Daoy (cell line): ENCODE results near the gene AP3M1. TPM values are rescaled to one million over a fixed set of nuclear protein-coding genes. Genes with fewer than 3 reads are reported as not detected.
"Not testable (repeated sequence)": the region's sequence is repeated elsewhere in the genome, so short reads cannot be mapped to it uniquely, and the experiment has no call there.

ENCODE experiments used
- DNase-seq: peaks from one replicate; pipeline ENCODE4 v3.0.0-alpha.2; 2015; ENCODE audit warnings: low read depth
- total RNA-seq: library from RNA; depleted of rRNA; stranded (reverse); fragments of >200 nt; shearing (Covaris generic); gene quantifications from 2 replicates; pipeline ENCODE4 v1.2.3, GENCODE V29; 2014

Gene AP3M1
- total RNA-seq, 1 experiment from 2014 or later = 20.5 TPM

DNA sequence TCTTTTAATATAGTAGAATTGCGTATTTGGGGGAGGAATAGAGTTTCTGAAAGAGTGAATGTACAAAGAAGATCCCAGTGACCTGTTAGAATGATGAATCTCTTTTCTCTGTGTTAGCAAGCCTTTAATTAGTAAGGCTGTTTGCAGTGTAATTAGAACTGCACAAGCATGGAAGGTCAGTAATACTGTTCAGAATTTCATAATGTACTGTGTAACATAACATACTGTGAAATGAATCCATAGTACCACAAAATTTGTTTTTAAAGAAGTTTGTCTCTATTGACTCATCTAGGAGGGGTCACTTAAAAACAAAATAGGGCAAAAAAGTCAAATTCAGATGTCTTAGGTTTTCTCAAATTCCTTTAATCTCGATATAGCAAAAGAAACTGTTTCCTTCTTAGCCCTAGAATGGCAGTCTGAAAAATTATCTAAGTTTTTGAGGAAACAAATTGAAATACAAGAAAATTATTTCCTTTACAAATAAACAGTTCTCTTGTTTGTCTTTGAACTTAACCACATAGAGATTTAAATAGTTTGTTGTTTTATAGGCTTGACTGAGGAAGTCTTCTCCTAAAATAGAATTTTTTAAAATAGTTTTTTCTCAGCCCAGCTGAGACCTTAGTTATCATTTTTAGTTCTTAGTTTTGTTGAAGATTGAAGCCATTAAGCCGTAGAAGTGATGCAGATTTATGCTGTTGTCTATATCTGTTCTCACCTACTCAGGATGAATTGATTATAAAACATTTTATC is 12.9 kb upstream of the AP3M1 start:
- no peak for DNase-seq

DNA sequence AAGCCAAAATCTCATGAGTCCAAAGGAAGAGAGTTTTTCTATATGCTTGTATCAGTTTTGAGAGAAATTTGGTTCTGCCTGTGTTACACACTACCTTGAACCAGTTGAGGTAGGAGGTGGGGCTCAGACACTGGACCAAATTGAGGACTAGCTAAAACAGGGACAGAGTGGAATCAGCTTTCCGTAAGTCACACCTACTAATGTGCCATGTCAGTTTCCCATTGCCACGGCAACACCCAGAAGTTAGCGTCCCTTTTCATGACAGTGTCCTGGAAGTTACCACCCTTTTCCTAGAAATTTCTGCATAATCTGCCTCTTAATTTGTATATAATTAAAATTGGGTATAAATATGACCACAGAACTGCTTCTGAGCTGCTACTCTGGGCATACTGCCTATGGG is 9.4 kb upstream of the AP3M1 start:
- no peak for DNase-seq

DNA sequence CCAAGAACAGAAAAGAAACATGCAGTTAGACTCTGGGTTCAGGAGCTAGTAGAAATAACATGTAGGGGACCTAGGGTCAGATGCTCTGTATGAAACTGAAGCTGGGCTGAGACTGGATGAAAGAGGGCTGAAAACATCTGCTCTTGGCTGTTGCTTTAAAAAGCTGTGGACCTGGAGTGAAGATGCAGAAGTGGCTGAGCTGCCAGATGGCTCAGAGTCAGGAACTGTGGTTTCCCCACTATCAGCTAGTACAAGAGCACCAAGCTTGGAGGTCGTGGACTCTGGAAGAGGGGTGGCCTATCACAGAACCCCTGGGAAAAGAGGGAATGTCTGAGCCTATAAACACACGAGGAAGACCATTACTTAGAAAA is 6.3 kb upstream of the AP3M1 start:
- no peak for DNase-seq

DNA sequence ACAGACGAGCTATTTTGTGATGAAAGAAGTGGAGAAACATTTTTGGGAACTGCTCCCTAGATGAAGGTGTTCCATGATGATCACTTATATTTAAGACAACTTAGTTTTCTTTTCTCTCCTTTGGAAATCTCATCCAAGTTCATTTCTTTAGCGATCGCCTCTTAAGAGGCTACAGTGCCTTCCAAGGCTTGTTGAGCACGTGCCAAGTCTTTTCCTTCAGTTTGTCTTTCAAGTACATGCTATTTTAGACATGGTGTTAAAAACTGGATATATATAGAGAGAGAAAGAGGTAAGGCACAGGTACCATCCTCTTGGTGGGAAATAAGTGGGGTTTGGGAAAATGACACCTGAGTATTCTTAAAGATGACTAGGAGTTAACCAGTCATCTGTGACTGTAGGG is 3.0 kb upstream of the AP3M1 start:
- no peak for DNase-seq

DNA sequence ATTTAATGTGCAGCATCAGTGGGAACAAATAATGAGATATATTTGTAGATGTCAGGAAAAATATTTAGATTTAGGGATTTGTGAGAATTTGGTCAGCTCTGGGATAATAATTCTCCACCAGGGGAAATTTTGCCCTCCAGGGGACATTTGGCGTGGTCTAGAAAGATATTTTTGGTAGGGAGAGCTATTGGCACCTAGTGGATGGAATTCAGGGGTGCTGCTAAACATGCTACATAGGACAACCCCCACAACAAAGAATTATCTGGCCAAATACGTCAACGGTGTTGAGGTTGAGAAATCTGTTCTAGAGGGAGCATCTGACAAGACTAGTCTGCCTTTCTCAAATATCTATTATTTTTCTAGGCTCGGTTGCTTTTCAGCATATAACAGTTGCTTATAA is 2.5 kb upstream of the AP3M1 start:
- DNase-seq = no peak

DNA sequence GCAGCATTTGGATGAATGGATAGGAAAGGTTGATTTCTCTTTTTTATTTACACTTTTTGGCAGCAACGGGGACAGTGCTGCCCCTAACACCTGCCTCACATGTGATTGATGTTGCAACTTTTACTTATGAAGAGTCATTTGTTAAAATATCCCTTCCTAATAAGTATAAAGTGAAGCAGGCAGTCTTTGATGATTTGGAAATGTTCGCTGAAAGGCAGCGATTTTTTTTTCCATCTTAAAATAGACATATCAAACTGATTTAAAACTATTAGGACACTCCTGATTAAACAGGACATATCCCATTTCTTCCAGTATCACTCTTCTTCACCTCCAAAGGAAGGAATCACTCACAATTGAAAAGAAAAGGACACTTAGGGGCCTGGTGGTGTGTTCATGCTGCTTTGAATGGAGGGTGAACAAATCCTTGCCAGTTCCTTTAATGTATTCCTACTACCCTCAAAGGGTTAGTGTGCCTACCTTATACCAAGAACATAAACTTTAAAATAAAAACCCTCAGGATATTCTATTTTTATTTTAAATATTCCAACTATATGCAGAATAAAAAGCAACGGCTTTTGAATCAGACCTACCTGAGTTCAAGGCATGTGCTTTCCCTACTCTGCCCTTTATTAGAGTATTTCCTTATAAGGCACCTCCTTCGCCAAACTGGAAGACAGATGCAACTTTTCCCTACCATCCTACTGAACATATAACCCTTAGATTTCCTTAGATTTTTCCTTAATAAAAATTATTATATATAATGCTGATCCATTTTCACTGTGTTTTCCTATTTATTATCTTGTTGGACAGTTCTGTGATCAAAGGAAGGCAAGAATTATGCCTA is 1.5 kb upstream of the AP3M1 start:
- DNase-seq = no peak

DNA sequence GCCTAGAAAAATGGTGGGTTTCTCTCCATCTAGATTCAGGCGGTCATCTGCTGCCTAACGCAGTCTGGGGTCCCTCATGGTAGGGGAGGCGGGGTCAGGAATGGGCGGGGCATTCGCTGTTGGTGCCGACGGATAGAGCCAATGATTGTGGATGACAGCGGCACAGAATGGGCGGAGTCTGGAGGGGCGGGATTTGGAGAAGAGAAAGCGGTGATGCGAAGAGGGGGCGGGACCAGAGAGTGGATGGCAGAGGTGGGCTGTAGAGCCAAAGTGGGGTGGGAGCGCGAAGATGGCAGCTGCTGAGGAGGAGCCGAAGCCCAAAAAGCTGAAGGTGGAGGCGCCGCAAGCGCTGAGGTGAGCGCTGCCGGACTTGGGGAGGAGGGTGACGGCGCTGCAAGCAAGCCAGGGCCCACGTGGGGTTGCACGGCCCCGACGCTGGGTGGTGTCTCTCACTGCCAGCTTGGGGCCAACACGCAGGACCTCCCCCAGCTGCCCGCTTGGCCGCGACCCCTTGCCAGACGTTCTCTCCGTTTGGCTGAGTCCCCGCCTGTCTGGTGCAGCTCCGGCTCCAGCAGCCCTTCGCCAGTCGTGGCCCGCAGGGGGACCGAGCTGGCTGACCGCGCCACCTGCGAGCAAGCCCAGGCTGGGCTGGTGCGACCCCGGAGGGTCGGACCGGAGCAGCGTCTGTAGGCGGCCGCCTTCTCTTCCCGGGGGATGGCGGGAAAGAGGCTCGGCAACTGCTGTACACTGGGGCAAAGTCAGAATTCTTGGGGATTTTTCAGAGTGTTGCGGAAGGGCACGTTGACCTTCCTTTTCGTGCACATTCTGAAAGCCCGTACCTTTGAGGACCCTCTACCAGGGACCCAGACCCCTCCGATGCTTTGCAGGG is 606 bp upstream of the AP3M1 start, which contains the start of gene ADK:
Gene ADK, plus strand, starts transcription at position 232 of the 889 bp plus-strand sequence. Its CDS starts 58 bp downstream, at position 290.
- DNase-seq = peak; percentile 98

DNA sequence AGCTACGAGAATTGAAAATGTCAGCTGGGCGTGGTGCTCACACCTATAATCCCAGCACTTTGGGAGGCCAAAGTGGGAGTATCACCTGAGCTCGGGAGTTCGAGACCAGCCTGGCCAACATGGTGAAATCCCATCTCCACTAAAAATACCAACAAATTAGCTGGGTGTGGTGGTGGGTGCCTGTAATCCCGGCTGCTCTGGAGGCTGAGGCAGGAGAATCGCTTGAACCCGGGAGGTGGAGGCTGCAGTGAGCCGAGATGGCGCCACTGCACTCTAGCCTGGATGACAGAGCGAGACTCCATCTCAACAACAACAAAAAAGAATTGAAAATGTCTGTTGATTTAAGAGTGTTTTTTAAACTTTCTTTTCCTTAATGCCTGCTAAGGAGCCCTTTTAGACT is 3.6 kb downstream of the AP3M1 start:
- not testable (repeated sequence) for DNase-seq

DNA sequence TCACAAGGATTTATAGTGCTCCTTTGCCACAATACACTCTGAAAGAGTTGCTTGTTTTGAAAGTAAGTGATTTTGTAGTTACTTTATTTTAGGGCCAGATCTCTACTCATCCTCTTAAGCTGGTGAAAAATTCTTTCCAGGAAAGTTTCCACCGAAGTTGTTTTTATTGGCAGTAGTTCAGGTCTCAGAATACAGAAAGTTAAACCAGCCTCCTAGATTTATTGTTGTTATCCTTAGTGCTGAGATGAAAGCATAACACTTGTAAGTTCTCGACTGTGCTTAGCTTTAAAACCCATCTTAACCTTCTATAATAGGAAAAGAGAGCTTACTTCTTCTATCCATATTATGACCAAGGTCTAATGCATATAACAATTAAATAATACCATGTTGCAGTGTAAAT is 5.5 kb downstream of the AP3M1 start:
- peak; percentile 8 for DNase-seq

DNA sequence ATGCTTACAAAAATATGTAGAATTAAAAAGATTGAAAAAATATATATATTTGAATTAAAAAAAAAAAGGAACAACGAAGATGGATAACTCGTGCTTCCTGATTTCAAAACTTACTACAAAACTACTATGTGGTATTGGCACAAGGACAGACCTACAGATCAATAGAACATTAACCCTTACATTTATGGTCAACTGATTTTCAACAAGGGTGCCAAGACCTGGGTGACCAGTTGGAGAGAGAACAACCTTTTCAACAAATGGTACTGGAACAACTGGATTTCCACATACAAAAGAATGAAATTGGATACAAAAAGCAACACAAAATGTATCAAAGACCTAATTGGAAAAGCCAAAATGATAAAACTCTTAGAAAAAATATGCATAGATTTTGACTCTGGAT is 10.1 kb downstream of the AP3M1 start:
- no peak for DNase-seq

DNA sequence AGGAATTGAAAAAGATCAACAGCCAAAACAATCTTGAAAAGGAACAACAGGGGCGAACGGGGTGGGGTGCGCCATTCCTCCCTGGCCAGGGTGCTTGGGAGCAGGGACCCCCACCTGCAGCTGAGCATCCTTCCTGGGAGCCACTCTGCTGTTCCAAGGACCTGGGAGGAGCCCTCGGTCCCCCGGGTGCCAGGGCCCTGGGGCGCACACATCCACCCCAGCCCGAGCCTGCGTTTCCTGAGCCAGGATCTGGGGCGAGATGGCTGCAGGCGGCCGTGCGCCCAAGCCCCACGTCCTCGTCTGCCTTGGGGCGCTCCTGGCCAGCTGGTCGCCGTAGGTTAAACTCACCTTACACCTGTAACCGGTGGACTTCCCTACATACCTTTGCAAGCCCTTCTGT is 10.6 kb downstream of the AP3M1 start:
- no peak for DNase-seq

DNA sequence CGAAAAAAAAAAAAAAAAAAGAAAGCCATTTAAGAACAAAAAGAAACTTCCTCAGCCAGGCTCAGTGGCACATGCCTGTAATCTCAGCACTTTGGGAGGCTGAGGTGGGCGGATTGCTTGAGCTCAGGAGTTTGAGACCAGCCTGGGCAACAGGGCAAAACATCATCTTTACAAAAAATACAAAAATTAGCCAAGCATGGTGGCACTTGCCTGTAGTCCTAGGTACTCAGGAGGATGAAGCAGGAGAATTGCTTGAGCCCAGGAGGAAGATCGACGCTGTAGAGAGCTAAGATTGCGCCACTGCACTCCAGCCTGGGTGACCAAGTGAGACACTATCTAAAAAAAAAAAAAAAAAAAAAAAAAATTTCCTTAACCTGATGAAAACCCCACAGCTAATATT is 12.0 kb downstream of the AP3M1 start:
- DNase-seq = not testable (repeated sequence)

DNA sequence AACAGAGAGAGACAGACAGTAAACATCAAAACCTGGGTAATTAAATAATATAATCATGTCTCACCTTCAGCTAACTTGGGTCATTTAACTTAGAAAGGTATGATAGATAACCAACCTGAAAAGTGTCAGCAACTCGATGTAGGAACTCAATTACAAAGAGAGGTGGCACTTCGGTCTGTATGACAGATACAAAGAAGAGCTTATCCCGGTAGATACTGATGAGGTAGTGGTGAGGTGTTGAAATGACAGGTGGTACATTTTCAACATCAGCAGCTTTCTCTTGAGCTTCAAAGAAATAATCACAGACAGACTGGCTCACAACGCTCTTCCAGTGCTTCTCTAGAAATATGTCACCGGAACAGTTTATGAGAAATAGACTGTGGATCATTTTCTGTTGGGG is 12.6 kb downstream of the AP3M1 start:
- DNase-seq = no peak

DNA sequence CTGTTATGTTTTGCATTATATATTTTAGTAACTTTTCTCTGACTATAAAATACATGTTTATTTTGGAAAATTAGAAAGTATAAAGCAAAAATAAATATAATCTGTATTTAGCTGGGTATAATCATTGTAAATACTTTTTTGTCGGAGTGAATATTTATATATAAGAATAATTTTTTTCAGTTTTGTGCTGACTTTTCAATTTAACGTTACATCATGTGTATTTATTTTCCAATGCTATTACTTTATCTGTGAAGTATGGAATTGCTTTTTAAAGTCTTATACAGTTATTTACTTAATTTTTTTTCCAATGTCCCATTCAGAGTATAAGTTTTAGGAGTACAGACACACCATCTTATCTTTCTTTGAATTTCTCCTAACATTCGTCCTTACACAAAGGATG is 15.2 kb downstream of the AP3M1 start:
- DNase-seq = no peak

DNA sequence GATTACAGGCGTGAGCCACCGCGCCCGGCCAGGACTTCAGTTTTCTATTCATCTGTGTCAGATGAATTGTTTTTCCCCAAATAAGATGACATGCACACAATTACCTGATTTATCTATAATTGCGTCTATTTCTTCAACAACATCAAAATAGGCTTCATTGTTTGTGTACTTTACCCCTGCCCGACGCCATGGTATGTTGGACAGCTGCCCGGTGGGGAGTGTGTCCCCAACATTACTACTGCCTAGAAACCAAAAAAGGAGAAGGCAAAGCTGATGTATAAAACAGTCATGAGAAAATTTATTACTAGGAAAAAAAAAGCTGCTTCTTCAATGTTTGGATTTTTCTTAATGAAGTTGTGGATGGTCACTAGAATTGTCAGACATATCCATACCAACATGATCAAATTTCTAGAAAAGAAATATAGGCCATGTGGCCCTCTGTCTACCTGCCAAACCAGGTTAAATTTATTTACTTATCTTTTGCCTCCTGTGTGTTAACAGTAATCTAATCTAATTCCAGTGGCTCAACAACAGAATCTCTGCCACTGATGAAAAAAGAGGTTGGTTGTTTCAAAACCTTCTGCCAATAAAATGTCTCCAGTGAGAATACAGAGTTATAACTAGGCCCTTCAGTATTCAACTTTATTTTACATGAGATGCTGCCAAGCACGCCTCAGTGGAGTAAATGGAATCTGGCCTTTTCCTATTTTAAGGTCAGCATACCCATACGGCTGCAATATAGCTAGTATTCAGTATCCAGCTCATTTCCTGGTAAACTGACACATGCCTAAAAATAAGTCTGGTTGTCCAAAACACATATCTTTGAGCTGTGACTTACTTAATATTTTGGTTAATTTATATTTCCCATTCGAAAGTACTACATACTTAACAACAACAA is 16.5 kb downstream of the AP3M1 start:
- DNase-seq = no peak

DNA sequence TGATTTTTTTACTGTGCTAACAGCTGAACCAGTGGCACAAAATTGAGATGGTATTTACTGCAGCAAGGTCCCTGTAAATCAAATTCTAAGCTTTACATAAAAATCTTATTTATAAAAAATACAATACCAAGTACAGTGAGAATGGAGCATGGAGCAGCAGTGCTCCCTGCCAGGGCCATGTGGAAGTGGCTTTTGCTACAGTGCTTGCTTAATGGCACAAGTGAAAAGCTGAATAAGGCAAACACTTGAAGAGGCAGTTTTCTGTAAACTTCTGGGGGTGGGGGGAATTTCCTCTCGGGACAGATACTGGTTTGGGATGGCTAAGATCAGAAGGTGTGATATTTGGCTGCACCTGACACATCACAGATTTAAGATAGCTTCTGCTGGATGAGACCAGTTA is 27.5 kb downstream of the AP3M1 start:
- no peak for DNase-seq

DNA sequence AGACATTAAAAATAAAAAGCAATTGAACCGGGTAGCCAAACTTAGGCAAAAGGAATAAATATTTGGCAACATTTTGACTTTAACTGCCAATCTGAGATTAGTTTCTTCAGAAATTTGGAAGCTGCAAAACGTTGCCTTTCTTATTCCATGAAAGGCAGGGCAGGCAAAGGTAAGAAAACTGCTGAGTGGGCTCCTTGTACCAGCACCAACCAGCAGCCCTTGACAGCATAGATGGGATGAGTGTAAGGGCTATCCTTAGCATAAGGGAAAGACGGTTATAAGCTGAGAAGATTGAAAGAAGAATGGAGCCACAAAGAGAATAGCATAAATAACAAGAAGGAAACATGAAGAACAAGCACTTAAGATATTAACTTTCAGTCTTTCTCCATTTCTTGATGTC is 28.6 kb downstream of the AP3M1 start:
- no peak for DNase-seq

DNA sequence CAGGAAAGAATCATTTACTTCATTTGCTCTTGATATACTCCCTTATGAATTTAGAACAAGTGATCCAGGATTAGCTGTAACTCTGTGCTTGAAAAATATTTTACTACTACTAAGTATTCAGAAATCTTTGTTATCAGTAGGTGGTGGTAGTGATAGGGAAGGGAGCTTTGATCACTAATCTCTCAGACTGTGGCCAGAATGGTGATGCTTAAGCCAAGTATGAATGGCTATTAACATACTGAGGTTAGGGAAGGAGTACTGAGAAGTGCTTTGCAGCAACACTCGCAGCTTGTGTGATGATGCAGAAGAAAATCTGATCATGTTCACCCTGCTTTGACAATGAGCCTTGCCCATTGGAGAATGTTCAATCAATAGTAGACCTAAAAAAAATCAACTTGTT is 29.3 kb downstream of the AP3M1 start:
- DNase-seq = no peak

DNA sequence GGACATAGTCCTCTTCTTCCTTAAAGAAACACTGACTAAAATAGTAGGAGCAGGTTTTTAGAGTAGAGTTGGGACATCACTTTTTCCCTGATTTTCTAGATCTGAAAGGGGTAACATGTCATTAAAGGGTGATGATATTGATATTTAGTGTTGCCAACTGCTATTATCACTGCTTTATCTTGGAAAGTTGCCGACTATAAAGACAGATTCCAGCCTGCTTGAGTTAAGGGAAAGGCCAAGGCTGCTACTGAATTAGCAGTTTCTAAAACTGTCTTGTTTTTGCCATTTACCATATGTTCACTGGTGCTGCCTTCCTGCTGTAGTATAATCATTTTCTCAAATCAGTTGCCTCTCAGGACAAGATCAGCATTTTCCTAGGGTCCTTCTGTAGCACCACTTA is 29.7 kb downstream of the AP3M1 start:
- DNase-seq = no peak

DNA sequence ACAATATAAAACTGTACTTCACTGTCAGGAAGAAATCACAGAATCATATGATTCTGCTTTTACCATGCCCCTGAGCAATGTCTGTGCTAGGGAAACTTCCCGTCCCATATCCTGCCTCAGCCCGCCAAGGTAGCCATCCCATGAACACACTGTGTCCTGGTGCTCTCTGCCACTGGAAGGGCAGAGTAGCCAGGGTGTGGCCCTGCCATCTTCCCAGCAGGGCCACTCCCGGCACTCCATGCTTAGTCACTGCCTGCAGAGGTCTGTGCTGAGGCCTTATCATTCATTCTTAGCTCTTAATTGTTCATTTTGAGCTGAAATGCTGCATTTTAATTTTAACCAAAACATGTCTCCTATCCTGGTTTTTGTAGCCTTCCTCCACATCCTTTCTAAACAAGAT is 31.8 kb downstream of the AP3M1 start:
- DNase-seq = no peak

DNA sequence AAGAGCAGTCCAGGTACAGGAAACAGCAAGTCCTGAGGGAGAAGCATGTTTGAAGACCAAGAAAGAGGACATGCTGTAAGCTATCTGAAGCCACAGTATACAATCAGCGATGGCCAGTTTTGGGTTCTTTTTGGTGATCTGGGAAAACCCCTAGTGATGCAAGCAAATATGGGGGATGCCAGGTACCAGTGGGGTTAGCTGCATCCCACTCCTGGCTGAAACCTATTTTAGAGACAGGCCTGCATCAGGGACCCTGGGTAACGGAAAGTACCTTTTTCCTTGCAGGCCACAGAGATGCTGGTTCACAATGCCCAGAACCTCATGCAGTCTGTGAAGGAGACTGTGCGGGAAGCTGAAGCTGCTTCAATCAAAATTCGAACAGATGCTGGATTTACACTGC is 32.9 kb downstream of the AP3M1 start:
- no peak for DNase-seq
